ENCODE results near the gene BANF2. TPM values are rescaled to one million over a fixed set of nuclear protein-coding genes. Genes with fewer than 3 reads are reported as not detected.

The BANF2 gene
- polyA plus RNA-seq, 1 of the 3 experiments (the other 2 are of a cell fraction), result not detected

DNA sequence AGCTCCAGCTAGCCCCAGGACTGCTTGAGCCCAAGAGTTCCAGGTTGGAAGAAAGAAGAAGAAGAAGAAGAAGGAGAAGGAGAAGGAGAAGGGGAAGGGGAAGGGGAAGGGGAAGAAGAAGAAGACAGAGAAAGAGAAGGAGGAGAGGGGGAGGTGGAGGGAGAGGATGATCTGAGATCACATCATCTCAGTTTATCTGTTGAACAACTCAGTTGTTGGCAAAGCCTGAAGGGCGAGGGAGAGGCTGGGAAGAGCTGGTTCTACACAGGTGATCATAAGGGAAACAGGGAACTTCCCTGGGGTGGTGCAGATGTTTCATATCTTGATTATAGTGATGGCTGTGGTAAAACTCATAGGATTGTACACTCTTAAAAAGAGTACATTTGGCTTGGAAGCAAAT lies 14.6 kb upstream of the BANF2 start:
- Histone ChIP-seq H3K9ac (no peak overlapping the region), H3K9me2 (no peaks in the 10 kb centered on the region), H3K4me2 (no peak overlapping the region), H3K4me1 (ENCODE audit: control insufficient read depth in 1 of 2, insufficient read depth in 2 of 2, low read depth in 1 of 2, low read length in 1 of 2) (peaks cover 2 to 10% of the 10 kb centered on the region in 2 experiments; a peak in 2 of 4 replicates), H3K36me3 (replicated peaks in 1 of 2; ENCODE audit: control insufficient read depth in 1 of 2, insufficient read depth in 2 of 2, low read length in 1 of 2) (no peaks in the 10 kb centered on the region), H4K20me1 (ENCODE audit: insufficient read depth) (peaks cover 7% of the 10 kb centered on the region), H3K79me2 (ENCODE audit: insufficient read depth) (peaks cover 8% of the 10 kb centered on the region), H3K4me3 (ENCODE audit: low read depth in 2 of 2, low read length in 1 of 2) (no peak overlapping the region), H3K27me3 (ENCODE audit: insufficient read depth) (peaks cover 32% of the 10 kb centered on the region), H3K27ac (ENCODE audit: low read depth in 2 of 2, low read length in 1 of 2) (no peak overlapping the region), H3K9me3 (no peaks in the 10 kb centered on the region), H2AFZ (ENCODE audit: low read depth) (no peak overlapping the region), H3F3A (replicated peaks; ENCODE audit: insufficient read depth) (no peaks in the 10 kb centered on the region)
- ChIA-PET CTCF (no interaction called here), POLR2A (no interaction called here)
- no peak for DNase-seq
- TF ChIP-seq SIN3A (IDR thresholded peaks at IDR 0.05; ENCODE audit: borderline replicate concordance, low read depth, low read length), result no peak
- TF ChIP-seq, protein P1, sequence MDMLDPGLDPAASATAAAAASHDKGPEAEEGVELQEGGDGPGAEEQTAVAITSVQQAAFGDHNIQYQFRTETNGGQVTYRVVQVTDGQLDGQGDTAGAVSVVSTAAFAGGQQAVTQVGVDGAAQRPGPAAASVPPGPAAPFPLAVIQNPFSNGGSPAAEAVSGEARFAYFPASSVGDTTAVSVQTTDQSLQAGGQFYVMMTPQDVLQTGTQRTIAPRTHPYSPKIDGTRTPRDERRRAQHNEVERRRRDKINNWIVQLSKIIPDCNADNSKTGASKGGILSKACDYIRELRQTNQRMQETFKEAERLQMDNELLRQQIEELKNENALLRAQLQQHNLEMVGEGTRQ (IDR thresholded peaks at IDR 0.05; ENCODE audit: borderline replicate concordance, low read depth, low read length), result no peak
- no peak for TF ChIP-seq TAF1 (IDR thresholded peaks at IDR 0.05; ENCODE audit: borderline replicate concordance, low read depth, low read length)
- TF ChIP-seq NRF1 (IDR thresholded peaks at IDR 0.05; ENCODE audit: low read depth, low read length), result no peak
- no peak for TF ChIP-seq GATA2 (CRISPR knock-in tag; IDR thresholded peaks at IDR 0.05)
- TF ChIP-seq RXRA (IDR thresholded peaks at IDR 0.05; ENCODE audit: borderline replicate concordance, low read depth), result no peak
- 10% methylated on average over 1 of the region's 1 CpG for WGBS (ENCODE audit: low lambda C conversion rate)

DNA sequence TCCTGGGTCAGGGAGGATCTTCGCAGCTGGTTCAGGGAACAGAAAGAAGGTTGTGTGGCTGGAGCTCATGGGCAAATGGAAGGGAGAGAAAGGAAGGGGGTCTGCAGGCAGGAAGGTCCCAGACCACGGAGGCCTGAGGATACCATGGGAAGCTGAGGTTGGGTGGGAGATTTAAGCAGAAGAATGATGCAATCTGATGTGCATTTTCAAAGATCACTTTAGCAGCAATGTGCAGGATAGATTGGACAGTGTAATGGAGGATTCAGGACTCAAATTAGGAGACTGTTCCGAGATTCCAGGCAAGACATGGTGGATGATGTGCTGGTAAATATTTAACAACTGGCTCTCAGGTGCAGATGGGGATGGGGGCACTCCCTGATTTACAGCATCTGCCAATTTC lies 12.0 kb upstream of the BANF2 start:
- Histone ChIP-seq H3K27ac (ENCODE audit: low read depth in 2 of 2, low read length in 1 of 2) (no peak overlapping the region), H3F3A (replicated peaks; ENCODE audit: insufficient read depth) (no peaks in the 10 kb centered on the region), H3K4me1 (ENCODE audit: control insufficient read depth in 1 of 2, insufficient read depth in 2 of 2, low read depth in 1 of 2, low read length in 1 of 2) (peaks cover 0 to under 1% of the 10 kb centered on the region in 2 experiments; a peak in 1 of 4 replicates), H3K27me3 (ENCODE audit: insufficient read depth) (peaks cover 32% of the 10 kb centered on the region), H3K9ac (no peak overlapping the region), H3K4me3 (ENCODE audit: low read depth in 2 of 2, low read length in 1 of 2) (no peak overlapping the region), H3K36me3 (replicated peaks in 1 of 2; ENCODE audit: control insufficient read depth in 1 of 2, insufficient read depth in 2 of 2, low read length in 1 of 2) (no peaks in the 10 kb centered on the region), H3K79me2 (ENCODE audit: insufficient read depth) (no peaks in the 10 kb centered on the region), H2AFZ (ENCODE audit: low read depth) (no peak overlapping the region), H3K9me3 (no peaks in the 10 kb centered on the region), H3K9me2 (no peaks in the 10 kb centered on the region), H3K4me2 (no peak overlapping the region), H4K20me1 (ENCODE audit: insufficient read depth) (no peaks in the 10 kb centered on the region)
- 10% methylated on average over 3 of the region's 3 CpGs for WGBS (ENCODE audit: low lambda C conversion rate)
- CTCF ChIA-PET, result interaction anchor here (1.0 to 2.1 kb wide), 2 partner anchors 10 to 251 kb away, joined by 3 to 8 read pairs; no protein-coding TSS in a partner anchor
- no peak for DNase-seq
- TF ChIP-seq GABPA (IDR thresholded peaks at IDR 0.05; ENCODE audit: low read depth), result no peak
- TF ChIP-seq TAF1 (IDR thresholded peaks at IDR 0.05; ENCODE audit: borderline replicate concordance, low read depth, low read length), result no peak
- no peak for TF ChIP-seq SMC3 (IDR thresholded peaks at IDR 0.05; ENCODE audit: low read depth, low read length)
- TF ChIP-seq, protein P1 (IDR thresholded peaks at IDR 0.05; ENCODE audit: borderline replicate concordance, low read depth, low read length), result no peak
- no peak for TF ChIP-seq EZH2phosphoT487 (IDR thresholded peaks at IDR 0.05; ENCODE audit: borderline replicate concordance, low read depth)
- TF ChIP-seq, protein P2, sequence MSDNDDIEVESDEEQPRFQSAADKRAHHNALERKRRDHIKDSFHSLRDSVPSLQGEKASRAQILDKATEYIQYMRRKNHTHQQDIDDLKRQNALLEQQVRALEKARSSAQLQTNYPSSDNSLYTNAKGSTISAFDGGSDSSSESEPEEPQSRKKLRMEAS (IDR thresholded peaks at IDR 0.05; ENCODE audit: low read depth), result no peak
- TF ChIP-seq RAD21 (IDR thresholded peaks at IDR 0.05; ENCODE audit: low read length), result no peak
- no peak for TF ChIP-seq RXRA (IDR thresholded peaks at IDR 0.05; ENCODE audit: borderline replicate concordance, low read depth)
- TF ChIP-seq MXI1 (IDR thresholded peaks at IDR 0.05; ENCODE audit: low read depth, low read length), result no peak
- POLR2A ChIA-PET, result no interaction called here
